ENCODE measurements around the gene PFN1. TPM values are rescaled to one million over a fixed set of nuclear protein-coding genes. Genes with fewer than 3 reads are reported as not detected.

The PFN1 gene
- polyA plus RNA-seq (2012; ENCODE audit: low read depth, missing spikeins), result 2,115 TPM

GRCh38 chr17:4948166-4948930 is at the start of gene PFN1:
Gene PFN1, minus strand, starts transcription at chr17:4948530. Its CDS starts 136 bp downstream, at chr17:4948394.
- DNase-seq (ENCODE audit: insufficient read length, low spot score) (peak; percentile 75), FAIRE-seq (peak; percentile 93)
- peak; percentile 94 for TF ChIP-seq POLR2A (IDR thresholded peaks at IDR 0.05; ENCODE audit: low read depth, low read length)
- peak; percentile 55; the same call in 1 of the 2 replicates for TF ChIP-seq POU2F2 (IDR thresholded peaks at IDR 0.05; ENCODE audit: low read depth, low read length)
- no peak for TF ChIP-seq SPI1 (IDR thresholded peaks at IDR 0.05; ENCODE audit: low read depth, low read length)
- peak; percentile 33 for TF ChIP-seq PAX5 (IDR thresholded peaks at IDR 0.05; ENCODE audit: insufficient read depth, low read length, severe bottlenecking)
- peak; percentile 86 for TF ChIP-seq TAF1 (IDR thresholded peaks at IDR 0.05; ENCODE audit: low read depth, low read length)
- peak; percentile 83 for TF ChIP-seq POLR2AphosphoS5 (IDR thresholded peaks at IDR 0.05; ENCODE audit: low read depth, low read length)

GRCh38 chr17:4997302-4998026 is 49.1 kb upstream of the PFN1 start, which contains the start of the genes INCA1 and KIF1C:
Gene INCA1, minus strand, starts transcription at chr17:4997522. Its CDS starts 3,085 bp downstream, at chr17:4994437.
Gene KIF1C, plus strand, starts transcription at chr17:4997950. Its CDS starts 2,297 bp downstream, at chr17:5000247.
- peak; percentile 99 for DNase-seq (ENCODE audit: insufficient read length, low spot score)
- FAIRE-seq, result peak; percentile 97
- TF ChIP-seq SPI1 (IDR thresholded peaks at IDR 0.05; ENCODE audit: low read depth, low read length) (no peak), PAX5 (IDR thresholded peaks at IDR 0.05; ENCODE audit: insufficient read depth, low read length, severe bottlenecking) (peak; percentile 26)

GRCh38 chr17:4994081-4994595 is 45.8 kb upstream of the PFN1 start:
- TF ChIP-seq PAX5 (IDR thresholded peaks at IDR 0.05; ENCODE audit: insufficient read depth, low read length, severe bottlenecking) (no peak), POU2F2 (IDR thresholded peaks at IDR 0.05; ENCODE audit: low read depth, low read length) (no peak), POLR2A (IDR thresholded peaks at IDR 0.05; ENCODE audit: low read depth, low read length) (no peak), POLR2AphosphoS5 (IDR thresholded peaks at IDR 0.05; ENCODE audit: low read depth, low read length) (no peak), SPI1 (IDR thresholded peaks at IDR 0.05; ENCODE audit: low read depth, low read length) (no peak), TAF1 (IDR thresholded peaks at IDR 0.05; ENCODE audit: low read depth, low read length) (no peak)
- DNase-seq (ENCODE audit: insufficient read length, low spot score), result no peak
- no peak for FAIRE-seq

GRCh38 chr17:4987767-4988567 is 39.6 kb upstream of the PFN1 start:
- TF ChIP-seq POLR2A (IDR thresholded peaks at IDR 0.05; ENCODE audit: low read depth, low read length), result no peak; the same call in 1 of the 2 replicates
- no peak for TF ChIP-seq POLR2AphosphoS5 (IDR thresholded peaks at IDR 0.05; ENCODE audit: low read depth, low read length)
- no peak for TF ChIP-seq PAX5 (IDR thresholded peaks at IDR 0.05; ENCODE audit: insufficient read depth, low read length, severe bottlenecking)
- TF ChIP-seq TAF1 (IDR thresholded peaks at IDR 0.05; ENCODE audit: low read depth, low read length), result 0 out of 2 replicates have a peak, but pooled peaks have one; percentile 4
- TF ChIP-seq SPI1 (IDR thresholded peaks at IDR 0.05; ENCODE audit: low read depth, low read length), result no peak
- no peak for TF ChIP-seq POU2F2 (IDR thresholded peaks at IDR 0.05; ENCODE audit: low read depth, low read length)
- FAIRE-seq, result peak; percentile 71
- DNase-seq (ENCODE audit: insufficient read length, low spot score), result no peak

GRCh38 chr17:4986951-4987766 is 38.8 kb upstream of the PFN1 start, which contains the start of gene CAMTA2:
Gene CAMTA2, minus strand, starts transcription at chr17:4987675. Its CDS starts 1,453 bp downstream, at chr17:4986222.
- DNase-seq (ENCODE audit: insufficient read length, low spot score) (peak; percentile 87), FAIRE-seq (peak; percentile 95)
- TF ChIP-seq PAX5 (IDR thresholded peaks at IDR 0.05; ENCODE audit: insufficient read depth, low read length, severe bottlenecking) (no peak), POLR2AphosphoS5 (IDR thresholded peaks at IDR 0.05; ENCODE audit: low read depth, low read length) (no peak), POLR2A (IDR thresholded peaks at IDR 0.05; ENCODE audit: low read depth, low read length) (peak; percentile 74), POU2F2 (IDR thresholded peaks at IDR 0.05; ENCODE audit: low read depth, low read length) (no peak), TAF1 (IDR thresholded peaks at IDR 0.05; ENCODE audit: low read depth, low read length) (no peak), SPI1 (IDR thresholded peaks at IDR 0.05; ENCODE audit: low read depth, low read length) (0 out of 2 replicates have a peak, but pooled peaks have one; percentile 7)

GRCh38 chr17:4986403-4986802 is 38.1 kb upstream of the PFN1 start:
- DNase-seq (ENCODE audit: insufficient read length, low spot score), result no peak
- FAIRE-seq, result no peak
- TF ChIP-seq SPI1 (IDR thresholded peaks at IDR 0.05; ENCODE audit: low read depth, low read length), result no peak
- TF ChIP-seq POLR2A (IDR thresholded peaks at IDR 0.05; ENCODE audit: low read depth, low read length), result no peak
- TF ChIP-seq POU2F2 (IDR thresholded peaks at IDR 0.05; ENCODE audit: low read depth, low read length), result no peak
- no peak for TF ChIP-seq TAF1 (IDR thresholded peaks at IDR 0.05; ENCODE audit: low read depth, low read length)
- no peak for TF ChIP-seq PAX5 (IDR thresholded peaks at IDR 0.05; ENCODE audit: insufficient read depth, low read length, severe bottlenecking)
- no peak for TF ChIP-seq POLR2AphosphoS5 (IDR thresholded peaks at IDR 0.05; ENCODE audit: low read depth, low read length)

- no peak for FAIRE-seq
- DNase-seq (ENCODE audit: insufficient read length, low spot score), result no peak
- TF ChIP-seq SPI1 (IDR thresholded peaks at IDR 0.05; ENCODE audit: low read depth, low read length), result 0 out of 2 replicates have a peak, but pooled peaks have one; percentile 1
- no peak for TF ChIP-seq POLR2AphosphoS5 (IDR thresholded peaks at IDR 0.05; ENCODE audit: low read depth, low read length)
These were observed 34.0 kb upstream of the PFN1 start for GRCh38 chr17:4982305-4982704.

- TF ChIP-seq POU2F2 (IDR thresholded peaks at IDR 0.05; ENCODE audit: low read depth, low read length), result 0 out of 2 replicates have a peak, but pooled peaks have one; percentile 42
- TF ChIP-seq POLR2AphosphoS5 (IDR thresholded peaks at IDR 0.05; ENCODE audit: low read depth, low read length), result no peak
- TF ChIP-seq PAX5 (IDR thresholded peaks at IDR 0.05; ENCODE audit: insufficient read depth, low read length, severe bottlenecking), result no peak
- no peak for TF ChIP-seq TAF1 (IDR thresholded peaks at IDR 0.05; ENCODE audit: low read depth, low read length)
- TF ChIP-seq SPI1 (IDR thresholded peaks at IDR 0.05; ENCODE audit: low read depth, low read length), result no peak
- TF ChIP-seq POLR2A (IDR thresholded peaks at IDR 0.05; ENCODE audit: low read depth, low read length), result no peak
- DNase-seq (ENCODE audit: insufficient read length, low spot score), result peak; percentile 43
- peak; percentile 76 for FAIRE-seq
These were observed 32.4 kb upstream of the PFN1 start for GRCh38 chr17:4980644-4981216.
